ENCODE results near the gene CCDC186.

CCDC186 gene

GRCh38 chr10:114176511-114176910 lies 2.5 kb upstream of the CCDC186 start:
- TF ChIP-seq CTCF (IDR thresholded peaks at IDR 0.05; ENCODE audit: extremely low read depth, missing control alignments) = no peak
- DNase-seq (ENCODE audit: low spot score) = no peak

GRCh38 chr10:114175667-114176066 lies 1.7 kb upstream of the CCDC186 start:
- no peak for TF ChIP-seq CTCF (IDR thresholded peaks at IDR 0.05; ENCODE audit: extremely low read depth, missing control alignments)
- DNase-seq (ENCODE audit: low spot score) = no peak

GRCh38 chr10:114174695-114175188 lies 739 bp upstream of the CCDC186 start:
- no peak for TF ChIP-seq CTCF (IDR thresholded peaks at IDR 0.05; ENCODE audit: extremely low read depth, missing control alignments)
- peak; percentile 30 for DNase-seq (ENCODE audit: low spot score)

GRCh38 chr10:114173603-114173920 lies 441 bp downstream of the CCDC186 start:
- no peak for TF ChIP-seq CTCF (IDR thresholded peaks at IDR 0.05; ENCODE audit: extremely low read depth, missing control alignments)
- peak; percentile 36 for DNase-seq (ENCODE audit: low spot score)

GRCh38 chr10:114172776-114173602 lies 1.0 kb downstream of the CCDC186 start:
- no peak for DNase-seq (ENCODE audit: low spot score)
- no peak for TF ChIP-seq CTCF (IDR thresholded peaks at IDR 0.05; ENCODE audit: extremely low read depth, missing control alignments)

GRCh38 chr10:114172216-114172615 lies 1.8 kb downstream of the CCDC186 start:
- DNase-seq (ENCODE audit: low spot score) = no peak
- TF ChIP-seq CTCF (IDR thresholded peaks at IDR 0.05; ENCODE audit: extremely low read depth, missing control alignments) = no peak

GRCh38 chr10:114168450-114169009 lies 5.5 kb downstream of the CCDC186 start:
- TF ChIP-seq CTCF (IDR thresholded peaks at IDR 0.05; ENCODE audit: extremely low read depth, missing control alignments) = no peak
- no peak for DNase-seq (ENCODE audit: low spot score)

Data from GM20000 (cell line).